Adrenal gland (tissue), 5 donors: ENCODE measurements around the gene TBC1D10A.

ENCODE experiments used
- POLR2A ChIP-seq, 2 donors: fragments of 450-650 bp; IDR thresholded peaks; one replicate each; pipeline ENCODE4 v1.6.1; 2017; ENCODE audit warnings: antibody characterized with exemption in 2 of 2, mild to moderate bottlenecking in 2 of 2, moderate library complexity in 1 of 2
- TF ChIP-seq, protein P1 (sequence below), 6 experiments: fragments of 450-650 bp in 4 of 6; fragments of 200-600 bp in 2 of 6; sonication (generic) in 1 of 6; IDR thresholded peaks; 1 replicate in 5 of 6; 2 replicates in 1 of 6; pipeline versions ENCODE4 v1.5.1 to v1.8.0; 2016 to 2021; ENCODE audit warnings: antibody characterized with exemption in 6 of 6, mild to moderate bottlenecking in 2 of 6, moderate library complexity in 1 of 6
- donor health status: DM: no; HTN: no; CAD: no.

GRCh38 chr22:30293026-30293425 is 33.7 kb downstream of the TBC1D10A start:
- TF ChIP-seq, protein P1, sequence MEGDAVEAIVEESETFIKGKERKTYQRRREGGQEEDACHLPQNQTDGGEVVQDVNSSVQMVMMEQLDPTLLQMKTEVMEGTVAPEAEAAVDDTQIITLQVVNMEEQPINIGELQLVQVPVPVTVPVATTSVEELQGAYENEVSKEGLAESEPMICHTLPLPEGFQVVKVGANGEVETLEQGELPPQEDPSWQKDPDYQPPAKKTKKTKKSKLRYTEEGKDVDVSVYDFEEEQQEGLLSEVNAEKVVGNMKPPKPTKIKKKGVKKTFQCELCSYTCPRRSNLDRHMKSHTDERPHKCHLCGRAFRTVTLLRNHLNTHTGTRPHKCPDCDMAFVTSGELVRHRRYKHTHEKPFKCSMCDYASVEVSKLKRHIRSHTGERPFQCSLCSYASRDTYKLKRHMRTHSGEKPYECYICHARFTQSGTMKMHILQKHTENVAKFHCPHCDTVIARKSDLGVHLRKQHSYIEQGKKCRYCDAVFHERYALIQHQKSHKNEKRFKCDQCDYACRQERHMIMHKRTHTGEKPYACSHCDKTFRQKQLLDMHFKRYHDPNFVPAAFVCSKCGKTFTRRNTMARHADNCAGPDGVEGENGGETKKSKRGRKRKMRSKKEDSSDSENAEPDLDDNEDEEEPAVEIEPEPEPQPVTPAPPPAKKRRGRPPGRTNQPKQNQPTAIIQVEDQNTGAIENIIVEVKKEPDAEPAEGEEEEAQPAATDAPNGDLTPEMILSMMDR (IDR thresholded peaks at IDR 0.05), result no peak
- no peak for TF ChIP-seq POLR2A (IDR thresholded peaks at IDR 0.05)
